H1 (cell line): ENCODE measurements around the gene TFDP1. TPM values are rescaled to one million over a fixed set of nuclear protein-coding genes. Genes with fewer than 3 reads are reported as not detected.
"Not testable (repeated sequence)": the region's sequence is repeated elsewhere in the genome, so short reads cannot be mapped to it uniquely, and the experiment has no call there.

Experiments used
- CTCF ChIA-PET: fragments of 300-600 bp; sonication (Branson Sonifier 250); formaldehyde crosslinking; loops from one replicate; lab custom pipeline; 2021; ENCODE audit not compliant: partially characterized antibody; lab: Charles Lee
- POLR2A ChIA-PET: fragments of 300-600 bp; sonication (Branson Sonifier 250); formaldehyde crosslinking; loops from one replicate; lab custom pipeline; 2021; ENCODE audit warnings: inconsistent platforms; ENCODE audit not compliant: partially characterized antibody; lab: Charles Lee
- DNase-seq, 2 experiments: peaks; one replicate each; pipeline versions ENCODE4 v3.0.0 to v3.0.0-alpha.2; 2010 to 2022; ENCODE audit warnings: low spot score in 2 of 2, low read depth in 1 of 2, mixed read lengths in 1 of 2
- FAIRE-seq: peaks from 2 replicates; lab custom pipeline; 2011; peaks lifted over from hg19 to GRCh38; lab: Jason Lieb, UNC
- H2AFZ ChIP-seq: 2 replicates; pipeline ENCODE4 v1.8.1; 2012; ENCODE audit warnings: low read length, inconsistent platforms
- H2AK5ac ChIP-seq: 2 replicates; pipeline ENCODE4 v1.6.1; 2013; ENCODE audit warnings: low read depth, low read length
- H2BK120ac ChIP-seq: replicated peaks from 2 replicates; pipeline ENCODE3; 2013; ENCODE audit warnings: low read depth, low read length, inconsistent platforms
- H2BK12ac ChIP-seq: 2 replicates; pipeline ENCODE4 v1.6.1; 2013; ENCODE audit warnings: low read depth, low read length
- H2BK15ac ChIP-seq: 2 replicates; pipeline ENCODE4 v1.6.1; 2013; ENCODE audit warnings: low read length
- H2BK20ac ChIP-seq: 2 replicates; pipeline ENCODE4 v1.6.1; 2013; ENCODE audit warnings: low read length
- H2BK5ac ChIP-seq: 2 replicates; pipeline ENCODE4 v1.6.1; 2013; ENCODE audit warnings: low read depth, low read length
- H3K14ac ChIP-seq: 2 replicates; pipeline ENCODE4 v1.6.1; 2013; ENCODE audit warnings: inconsistent platforms; ENCODE audit not compliant: insufficient read length
- H3K18ac ChIP-seq: 2 replicates; pipeline ENCODE4 v1.6.1; 2013; ENCODE audit warnings: low read length; ENCODE audit errors: extremely low read depth
- H3K23ac ChIP-seq: 2 replicates; pipeline ENCODE4 v1.6.1; 2013; ENCODE audit warnings: inconsistent platforms; ENCODE audit not compliant: insufficient read length
- H3K23me2 ChIP-seq: 2 replicates; pipeline ENCODE4 v1.6.1; 2013; ENCODE audit warnings: low read depth, low read length
- H3K27ac ChIP-seq: 2 replicates; pipeline ENCODE4 v1.6.1; 2011; ENCODE audit warnings: low read depth, low read length, inconsistent platforms
- H3K27me3 ChIP-seq, 4 experiments: replicated peaks in 1 of 4; 1 replicate in 1 of 4; 2 replicates in 3 of 4; pipeline versions ENCODE4 v1.6.1 to v1.8.1; 2011 to 2013; ENCODE audit warnings: low read length in 3 of 4, mild to moderate bottlenecking in 3 of 4, inconsistent platforms in 2 of 4, mixed read lengths in 2 of 4, moderate library complexity in 1 of 4; ENCODE audit not compliant: control insufficient read depth in 3 of 4, insufficient read depth in 3 of 4; ENCODE audit errors: extremely low read depth in 1 of 4
- H3K36me3 ChIP-seq, 4 experiments: 2 replicates each; pipeline versions ENCODE4 v1.6.1 to v1.8.1; 2011 to 2013; ENCODE audit warnings: mild to moderate bottlenecking in 4 of 4, low read length in 3 of 4, moderate library complexity in 2 of 4, control low read depth in 1 of 4, inconsistent platforms in 1 of 4; ENCODE audit not compliant: insufficient read depth in 4 of 4, control insufficient read depth in 2 of 4
- H3K4ac ChIP-seq: replicated peaks from 2 replicates; pipeline ENCODE3; 2013; ENCODE audit warnings: low read length, low read depth, mixed read lengths, inconsistent platforms; ENCODE audit not compliant: insufficient read length
- H3K4me1 ChIP-seq, 4 experiments: replicated peaks in 1 of 4; 1 replicate in 1 of 4; 2 replicates in 3 of 4; pipeline versions ENCODE4 v1.6.1 to v1.8.1; 2011 to 2013; ENCODE audit warnings: low read length in 3 of 4, inconsistent platforms in 2 of 4, mixed read lengths in 1 of 4; ENCODE audit not compliant: insufficient read depth in 4 of 4, control insufficient read depth in 3 of 4
- H3K4me2 ChIP-seq, 2 experiments: 2 replicates each; pipeline versions ENCODE4 v1.6.1 to v1.8.1; 2011 to 2013; ENCODE audit warnings: low read depth in 2 of 2, low read length in 2 of 2, control low read depth in 1 of 2, inconsistent platforms in 1 of 2, mild to moderate bottlenecking in 1 of 2; ENCODE audit not compliant: insufficient read depth in 1 of 2
- H3K4me3 ChIP-seq, 4 experiments: fragments of 200-600, 300-600 bp in 1 of 4; sonication (generic), shearing (Covaris generic), sonication (Bioruptor Twin) in 1 of 4; 2 replicates each; pipeline versions ENCODE4 v1.5.1 to v1.8.1; 2011 to 2016; ENCODE audit warnings: low read length in 4 of 4, low read depth in 3 of 4, control low read depth in 2 of 4, inconsistent platforms in 2 of 4, mild to moderate bottlenecking in 2 of 4, mixed read lengths in 1 of 4, moderate library complexity in 1 of 4; ENCODE audit not compliant: insufficient read depth in 2 of 4; ENCODE audit errors: extremely low read depth in 1 of 4
- H3K56ac ChIP-seq: replicated peaks from 2 replicates; pipeline ENCODE3; 2013; ENCODE audit warnings: low read depth, mild to moderate bottlenecking, mixed read lengths, low read length, inconsistent platforms; ENCODE audit not compliant: insufficient read length
- H3K79me1 ChIP-seq: 2 replicates; pipeline ENCODE4 v1.6.1; 2013; ENCODE audit warnings: low read depth, low read length, control low read depth
- H3K79me2 ChIP-seq, 2 experiments: 2 replicates each; pipeline versions ENCODE4 v1.6.1 to v1.8.1; 2012 to 2013; ENCODE audit warnings: low read length in 2 of 2, mild to moderate bottlenecking in 2 of 2, inconsistent platforms in 1 of 2; ENCODE audit not compliant: insufficient read depth in 2 of 2, control insufficient read depth in 1 of 2
- H3K9ac ChIP-seq, 4 experiments: replicated peaks in 1 of 4; 1 replicate in 1 of 4; 2 replicates in 3 of 4; pipeline versions ENCODE4 v1.6.1 to v1.8.1; 2011 to 2013; ENCODE audit warnings: low read depth in 3 of 4, low read length in 3 of 4, control low read depth in 2 of 4, mild to moderate bottlenecking in 2 of 4, moderate library complexity in 2 of 4, inconsistent platforms in 1 of 4; ENCODE audit errors: extremely low read depth in 1 of 4
- H3K9me3 ChIP-seq, 2 experiments: 2 replicates each; pipeline versions ENCODE4 v1.6.1 to v1.8.1; 2012 to 2013; ENCODE audit warnings: mild to moderate bottlenecking in 2 of 2, moderate library complexity in 2 of 2, control low read depth in 1 of 2, inconsistent platforms in 1 of 2, low read depth in 1 of 2, low read length in 1 of 2, mixed read lengths in 1 of 2; ENCODE audit not compliant: insufficient read depth in 2 of 2
- H4K20me1 ChIP-seq, 2 experiments: replicated peaks in 1 of 2; 2 replicates each; pipeline versions ENCODE3 to v1.8.1; 2011 to 2013; ENCODE audit warnings: inconsistent platforms in 2 of 2, low read length in 2 of 2, mild to moderate bottlenecking in 1 of 2; ENCODE audit not compliant: insufficient read depth in 2 of 2, control insufficient read depth in 1 of 2
- H4K5ac ChIP-seq: 2 replicates; pipeline ENCODE4 v1.6.1; 2013; ENCODE audit warnings: low read length, low read depth, mixed read lengths, inconsistent platforms; ENCODE audit not compliant: insufficient read length
- H4K8ac ChIP-seq: 2 replicates; pipeline ENCODE4 v1.8.0; 2013; ENCODE audit warnings: mild to moderate bottlenecking, moderate library complexity, low read length, inconsistent platforms; ENCODE audit not compliant: insufficient read depth; ENCODE audit errors: extremely low read depth
- H4K91ac ChIP-seq: replicated peaks from 2 replicates; pipeline ENCODE3; 2013; ENCODE audit warnings: low read length, mixed read lengths, inconsistent platforms; ENCODE audit not compliant: insufficient read length
- RAD21 ChIP-seq, 2 experiments: IDR thresholded peaks in 1 of 2; conservative IDR thresholded peaks in 1 of 2; 2 replicates each; pipeline ENCODE4 v1.6.1; 2011; ENCODE audit warnings: low read depth in 2 of 2, low read length in 2 of 2, improper control_type of control experiment in 1 of 2, inconsistent platforms in 1 of 2, mild to moderate bottlenecking in 1 of 2, moderate library complexity in 1 of 2
- WGBS, 2 experiments: shearing (Covaris generic) in 1 of 2; methylation state at CpG; one replicate each; pipeline versions ENCODE4 v1.1.6 to v1.1.7; 2013 to 2015; ENCODE audit warnings: low lambda C conversion rate in 2 of 2, mixed read lengths in 2 of 2, inconsistent platforms in 1 of 2, low coverage in 1 of 2, missing lambda C conversion rate in 1 of 2; ENCODE audit not compliant: insufficient replicate concordance in 2 of 2, insufficient coverage in 1 of 2, insufficient read length in 1 of 2; ENCODE audit errors: extremely low coverage in 1 of 2, missing lambda C conversion rate in 1 of 2; 5-methylcytosine and 5-hydroxymethylcytosine counted together
- polyA plus RNA-seq, 7 experiments: library from polyadenylated mRNA; depleted of rRNA in 3 of 7; stranded (reverse) in 5 of 7; unstranded in 2 of 7; fragments of >200 nt in 5 of 7; fragments of 200-250 nt in 2 of 7; gene quantifications; 1 replicate in 5 of 7; 2 replicates in 1 of 7; 4 replicates in 1 of 7; pipeline versions ENCODE4 v1.2.1 to v1.2.3, GENCODE V29; 2011 to 2013; ENCODE audit warnings: missing spikeins in 2 of 7, mixed read lengths in 2 of 7
- total RNA-seq: library from RNA; stranded (reverse); fragmentation: NEBNext Ultra II Directional; extraction: Animal tissue kit (Norgen Biotek cat#: 25700); gene quantifications from 2 replicates; pipeline ENCODE4 v1.2.1, GENCODE V29; 2021
- TF ChIP-seq, protein P1 (sequence below), 3 experiments: IDR thresholded peaks; 1 replicate in 2 of 3; 2 replicates in 1 of 3; pipeline versions ENCODE4 v1.5.1 to v1.6.1; 2011; ENCODE audit warnings: low read length in 3 of 3, mild to moderate bottlenecking in 3 of 3, inconsistent platforms in 2 of 3, low read depth in 1 of 3, moderate library complexity in 1 of 3; ENCODE audit not compliant: insufficient read depth in 1 of 3; ENCODE audit errors: control extremely low read depth in 1 of 3

TFDP1 gene
- total and polyA plus RNA-seq, 2 of the 8 experiments (the other 6 are each of a cell fraction or from before 2014, with no cell fraction given): 43.6 to 81.9 TPM

DNA sequence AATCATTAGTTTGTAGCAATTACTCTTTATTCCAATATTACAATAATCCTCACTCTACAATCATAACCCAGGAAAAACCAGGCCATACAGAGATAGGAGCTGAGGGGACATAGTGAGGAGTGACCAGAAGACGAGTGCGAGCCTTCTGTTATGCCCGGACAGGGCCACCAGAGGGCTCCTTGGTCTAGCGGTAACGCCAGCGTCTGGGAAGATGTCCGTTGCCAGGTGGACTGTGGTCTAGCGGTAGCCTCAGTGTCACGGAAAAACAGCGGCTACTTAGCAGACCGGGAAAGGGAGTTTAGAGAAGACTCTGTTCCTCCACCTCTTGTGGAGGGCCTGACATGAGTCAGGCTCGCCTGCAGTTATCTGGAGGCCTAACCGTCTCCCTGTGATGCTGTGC is 36.9 kb downstream of the TFDP1 start:
- not testable (repeated sequence) for H3K23ac ChIP-seq
- peaks cover 0 to 20% of the 10 kb centered on the region in 2 experiments; a peak in 2 of 4 replicates for H3K79me2 ChIP-seq
- TF ChIP-seq, protein P1, sequence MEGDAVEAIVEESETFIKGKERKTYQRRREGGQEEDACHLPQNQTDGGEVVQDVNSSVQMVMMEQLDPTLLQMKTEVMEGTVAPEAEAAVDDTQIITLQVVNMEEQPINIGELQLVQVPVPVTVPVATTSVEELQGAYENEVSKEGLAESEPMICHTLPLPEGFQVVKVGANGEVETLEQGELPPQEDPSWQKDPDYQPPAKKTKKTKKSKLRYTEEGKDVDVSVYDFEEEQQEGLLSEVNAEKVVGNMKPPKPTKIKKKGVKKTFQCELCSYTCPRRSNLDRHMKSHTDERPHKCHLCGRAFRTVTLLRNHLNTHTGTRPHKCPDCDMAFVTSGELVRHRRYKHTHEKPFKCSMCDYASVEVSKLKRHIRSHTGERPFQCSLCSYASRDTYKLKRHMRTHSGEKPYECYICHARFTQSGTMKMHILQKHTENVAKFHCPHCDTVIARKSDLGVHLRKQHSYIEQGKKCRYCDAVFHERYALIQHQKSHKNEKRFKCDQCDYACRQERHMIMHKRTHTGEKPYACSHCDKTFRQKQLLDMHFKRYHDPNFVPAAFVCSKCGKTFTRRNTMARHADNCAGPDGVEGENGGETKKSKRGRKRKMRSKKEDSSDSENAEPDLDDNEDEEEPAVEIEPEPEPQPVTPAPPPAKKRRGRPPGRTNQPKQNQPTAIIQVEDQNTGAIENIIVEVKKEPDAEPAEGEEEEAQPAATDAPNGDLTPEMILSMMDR (IDR thresholded peaks at IDR 0.05; ENCODE audit: control extremely low read depth in 1 of 3, insufficient read depth in 1 of 3, low read depth in 1 of 3, low read length in 3 of 3): peak in 2 of 3 experiments; percentile 42 to 65; a peak in 3 of 4 replicates
- TF ChIP-seq RAD21 (IDR thresholded peaks at IDR 0.05 in 1 of 2, conservative IDR thresholded peaks at IDR 0.05 in 1 of 2; ENCODE audit: low read depth in 2 of 2, low read length in 2 of 2): peak; percentile 55 to 62

More for the DNA sequence above, 36.9 kb downstream of the TFDP1 start:
- H3K9ac ChIP-seq, H2BK5ac ChIP-seq, H2BK120ac ChIP-seq, H3K18ac ChIP-seq, H3K27ac ChIP-seq, POLR2A ChIA-PET, H2BK12ac ChIP-seq, H3K4ac ChIP-seq, H4K8ac ChIP-seq, H2BK15ac ChIP-seq, H3K79me1 ChIP-seq, H3K56ac ChIP-seq, H2AK5ac ChIP-seq, H3K14ac ChIP-seq, H4K5ac ChIP-seq, H3K27me3 ChIP-seq, H3K4me3 ChIP-seq, H4K20me1 ChIP-seq, FAIRE-seq, H2AFZ ChIP-seq, H3K4me1 ChIP-seq, H3K23me2 ChIP-seq, H2BK20ac ChIP-seq, H3K4me2 ChIP-seq, H4K91ac ChIP-seq: not testable (repeated sequence)
- CTCF ChIA-PET: interaction anchor here (0.6 to 1.4 kb wide), 12 partner anchors 9 to 562 kb away, joined by 3 to 5 read pairs (median 4); no protein-coding TSS in a partner anchor
- WGBS, 2 experiments: 69% methylated on average over 13 of the region's 13 CpGs; no CpG with 5 or more reads in 1 of the 2 experiments
- Histone ChIP-seq H3K9me3 (peaks cover 0 to 14% of the 10 kb centered on the region in 2 experiments; a peak in 1 of 4 replicates), H3K36me3 (peaks cover 0 to 21% (median 11%) of the 10 kb centered on the region in 4 experiments; a peak in 5 of 8 replicates)
- DNase-seq: peak in 1 of 2 experiments; percentile 81
